Measurements from ENCODE around the gene GBA3.

Gene GBA3

GRCh38 chr4:22667332-22667940, 25.3 kb upstream of the GBA3 start:
- no peak for TF ChIP-seq CTCF (IDR thresholded peaks at IDR 0.05; ENCODE audit: low read depth, low read length, missing control alignments)
- no peak for DNase-seq (ENCODE audit: extremely low read depth, low read depth)
- no peak overlapping the region for H3K4me3 ChIP-seq (replicated peaks; ENCODE audit: low read depth, low read length)

- H3K4me3 ChIP-seq (replicated peaks; ENCODE audit: low read depth, low read length) = no peak overlapping the region
- TF ChIP-seq CTCF (IDR thresholded peaks at IDR 0.05; ENCODE audit: low read depth, low read length, missing control alignments) = no peak
Measured at GRCh38 chr4:22668301-22668700, 24.4 kb upstream of the GBA3 start.

GRCh38 chr4:22668702-22669101, 24.0 kb upstream of the GBA3 start:
- TF ChIP-seq CTCF (IDR thresholded peaks at IDR 0.05; ENCODE audit: low read depth, low read length, missing control alignments) = no peak
- DNase-seq (ENCODE audit: extremely low read depth, low read depth) = no peak
- H3K4me3 ChIP-seq (replicated peaks; ENCODE audit: low read depth, low read length) = no peak overlapping the region

More at GRCh38 chr4:22668301-22668700, 24.4 kb upstream of the GBA3 start:
- DNase-seq (ENCODE audit: extremely low read depth, low read depth) = no peak

GRCh38 chr4:22670956-22671355, 21.8 kb upstream of the GBA3 start:
- no peak for DNase-seq (ENCODE audit: extremely low read depth, low read depth)
- no peak for TF ChIP-seq CTCF (IDR thresholded peaks at IDR 0.05; ENCODE audit: low read depth, low read length, missing control alignments)
- no peak overlapping the region for H3K4me3 ChIP-seq (replicated peaks; ENCODE audit: low read depth, low read length)

- no peak for DNase-seq (ENCODE audit: extremely low read depth, low read depth)
- no peak overlapping the region for H3K4me3 ChIP-seq (replicated peaks; ENCODE audit: low read depth, low read length)
- no peak for TF ChIP-seq CTCF (IDR thresholded peaks at IDR 0.05; ENCODE audit: low read depth, low read length, missing control alignments)
Measured at GRCh38 chr4:22672519-22672918, 20.2 kb upstream of the GBA3 start.

- TF ChIP-seq CTCF (IDR thresholded peaks at IDR 0.05; ENCODE audit: low read depth, low read length, missing control alignments) = no peak
- no peak overlapping the region for H3K4me3 ChIP-seq (replicated peaks; ENCODE audit: low read depth, low read length)
Measured at GRCh38 chr4:22672944-22673343, 19.8 kb upstream of the GBA3 start.

GRCh38 chr4:22674700-22675099, 18.0 kb upstream of the GBA3 start:
- H3K4me3 ChIP-seq (replicated peaks; ENCODE audit: low read depth, low read length) = no peak overlapping the region
- DNase-seq (ENCODE audit: extremely low read depth, low read depth) = no peak
- no peak for TF ChIP-seq CTCF (IDR thresholded peaks at IDR 0.05; ENCODE audit: low read depth, low read length, missing control alignments)

More at GRCh38 chr4:22672944-22673343, 19.8 kb upstream of the GBA3 start:
- no peak for DNase-seq (ENCODE audit: extremely low read depth, low read depth)

Data from HFF-Myc (cell line).